ENCODE results near the gene CYFIP1. TPM values are rescaled to one million over a fixed set of nuclear protein-coding genes. Genes with fewer than 3 reads are reported as not detected.

CYFIP1 gene
- total and polyA plus RNA-seq, 7 donors: 9.1 to 43.0 (median 23.3) TPM

GRCh38 chr15:22973286-22973685, 6.9 kb downstream of the CYFIP1 start:
- no peaks in the 10 kb centered on the region for H3K36me3 ChIP-seq (ENCODE audit: insufficient read depth in 1 of 2, low read depth in 1 of 2)
- TF ChIP-seq, protein P1, sequence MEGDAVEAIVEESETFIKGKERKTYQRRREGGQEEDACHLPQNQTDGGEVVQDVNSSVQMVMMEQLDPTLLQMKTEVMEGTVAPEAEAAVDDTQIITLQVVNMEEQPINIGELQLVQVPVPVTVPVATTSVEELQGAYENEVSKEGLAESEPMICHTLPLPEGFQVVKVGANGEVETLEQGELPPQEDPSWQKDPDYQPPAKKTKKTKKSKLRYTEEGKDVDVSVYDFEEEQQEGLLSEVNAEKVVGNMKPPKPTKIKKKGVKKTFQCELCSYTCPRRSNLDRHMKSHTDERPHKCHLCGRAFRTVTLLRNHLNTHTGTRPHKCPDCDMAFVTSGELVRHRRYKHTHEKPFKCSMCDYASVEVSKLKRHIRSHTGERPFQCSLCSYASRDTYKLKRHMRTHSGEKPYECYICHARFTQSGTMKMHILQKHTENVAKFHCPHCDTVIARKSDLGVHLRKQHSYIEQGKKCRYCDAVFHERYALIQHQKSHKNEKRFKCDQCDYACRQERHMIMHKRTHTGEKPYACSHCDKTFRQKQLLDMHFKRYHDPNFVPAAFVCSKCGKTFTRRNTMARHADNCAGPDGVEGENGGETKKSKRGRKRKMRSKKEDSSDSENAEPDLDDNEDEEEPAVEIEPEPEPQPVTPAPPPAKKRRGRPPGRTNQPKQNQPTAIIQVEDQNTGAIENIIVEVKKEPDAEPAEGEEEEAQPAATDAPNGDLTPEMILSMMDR (IDR thresholded peaks at IDR 0.05): no peak
- no peak overlapping the region for H3K27ac ChIP-seq
- intact Hi-C loops (cut with DNase I): no loop called here
- no peaks in the 10 kb centered on the region for H3K27me3 ChIP-seq (ENCODE audit: insufficient read depth in 3 of 3, low read length in 2 of 3)
- ATAC-seq (no peak), DNase-seq (no peak)
- no peaks in the 10 kb centered on the region for H3K4me1 ChIP-seq
- H3K4me3 ChIP-seq: no peak overlapping the region
- no peaks in the 10 kb centered on the region for H3K9me3 ChIP-seq
- 71 to 73% (median 71%) methylated on average over 5 of the region's 5 CpGs for WGBS, 3 donors

DNA sequence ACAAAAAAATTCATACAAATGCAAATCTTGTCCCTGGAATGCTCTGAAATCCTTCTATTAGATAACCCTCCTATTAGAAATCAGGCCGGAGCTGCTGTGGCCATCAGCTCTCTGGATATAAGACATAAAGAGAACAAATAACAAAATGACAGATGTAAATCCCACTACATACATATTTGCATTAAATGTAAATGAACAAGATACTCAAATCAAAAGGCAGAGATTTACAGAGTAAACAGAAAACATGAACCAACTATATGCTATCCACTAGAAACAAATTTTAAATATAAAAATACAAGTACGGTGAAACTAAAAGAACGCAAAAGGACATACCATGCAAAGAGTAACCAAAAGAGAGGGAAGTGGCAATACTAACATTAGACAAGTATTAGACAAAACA, 10.7 kb downstream of the CYFIP1 start:
- TF ChIP-seq, protein P1 (IDR thresholded peaks at IDR 0.05): no peak
- H3K4me3 ChIP-seq: no peak overlapping the region
- H3K9me3 ChIP-seq: no peaks in the 10 kb centered on the region
- no peaks in the 10 kb centered on the region for H3K36me3 ChIP-seq (ENCODE audit: insufficient read depth in 1 of 2, low read depth in 1 of 2)
- DNase-seq (no peak), ATAC-seq (no peak)
- 96 to 99% (median 96%) methylated on average over 3 of the region's 3 CpGs for WGBS, 3 donors
- no peaks in the 10 kb centered on the region for H3K27me3 ChIP-seq (ENCODE audit: insufficient read depth in 3 of 3, low read length in 2 of 3)
- H3K4me1 ChIP-seq: no peaks in the 10 kb centered on the region
- no peak overlapping the region for H3K27ac ChIP-seq
- intact Hi-C loops (cut with DNase I): no loop called here

- 46 to 59% (median 51%) methylated on average over 5 of the region's 5 CpGs for WGBS, 3 donors
- peak in 3 of 4 donors; percentile 62 to 86 (median 77) for ATAC-seq
Observed at GRCh38 chr15:22968366-22968765, 11.8 kb downstream of the CYFIP1 start.

DNA sequence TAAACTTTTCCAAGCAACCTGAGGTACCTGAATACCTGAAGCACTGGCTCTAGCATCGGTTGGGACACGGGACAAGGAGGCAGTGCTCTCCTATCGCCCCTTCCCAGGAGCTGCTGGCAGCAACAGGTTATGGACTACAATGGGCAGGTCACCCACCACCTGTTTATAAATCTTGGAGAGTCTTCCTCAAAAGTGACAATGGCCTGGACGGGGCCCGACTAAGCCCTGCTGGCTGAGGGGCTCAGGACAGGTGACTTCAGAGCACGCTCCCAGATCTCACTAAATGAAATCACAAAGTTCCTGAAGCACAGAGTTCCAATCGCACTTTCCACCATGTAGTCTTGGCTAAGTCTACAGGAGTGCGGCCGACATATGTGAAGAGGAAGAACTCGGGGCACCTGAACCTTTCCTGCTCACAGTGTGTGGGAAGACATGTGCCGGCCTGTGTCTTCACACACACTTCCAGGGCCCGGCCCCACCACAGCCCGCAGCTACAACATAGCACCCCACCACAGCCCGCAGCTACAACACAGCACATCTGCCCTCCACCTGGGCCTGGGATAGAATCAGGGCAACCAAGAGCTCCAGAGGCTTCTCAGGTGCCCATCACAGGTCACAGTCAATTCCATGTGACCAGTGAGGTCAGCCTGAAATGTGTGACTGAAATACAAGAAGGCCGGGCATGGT, 12.9 kb downstream of the CYFIP1 start:
- Histone ChIP-seq H3K27ac (no peak overlapping the region), H3K4me1 (peaks cover under 1% of the 10 kb centered on the region), H3K36me3 (ENCODE audit: insufficient read depth in 1 of 2, low read depth in 1 of 2) (no peaks in the 10 kb centered on the region), H3K4me3 (no peak overlapping the region), H3K9me3 (no peaks in the 10 kb centered on the region), H3K27me3 (ENCODE audit: insufficient read depth in 3 of 3, low read length in 2 of 3) (no peaks in the 10 kb centered on the region)
- intact Hi-C loops (cut with DNase I): no loop called here
- TF ChIP-seq, protein P1 (IDR thresholded peaks at IDR 0.05): no peak
- WGBS, 3 donors: 88 to 90% (median 89%) methylated on average over 15 of the region's 15 CpGs
- ATAC-seq (no peak), DNase-seq (no peak)

More at GRCh38 chr15:22968366-22968765, 11.8 kb downstream of the CYFIP1 start:
- Histone ChIP-seq H3K4me3 (no peak overlapping the region), H3K9me3 (no peaks in the 10 kb centered on the region), H3K27ac (peak overlapping the region; percentile 23), H3K36me3 (ENCODE audit: insufficient read depth in 1 of 2, low read depth in 1 of 2) (no peaks in the 10 kb centered on the region), H3K27me3 (ENCODE audit: insufficient read depth in 3 of 3, low read length in 2 of 3) (no peaks in the 10 kb centered on the region), H3K4me1 (no peaks in the 10 kb centered on the region)
- no peak for DNase-seq
- intact Hi-C loops (cut with DNase I): no loop called here
- TF ChIP-seq, protein P1 (IDR thresholded peaks at IDR 0.05): no peak
